ENCODE data around the gene SFRP2. TPM values are rescaled to one million over a fixed set of nuclear protein-coding genes. Genes with fewer than 3 reads are reported as not detected.

SFRP2 gene
- total and polyA plus RNA-seq, 2 of the 4 experiments (the other 2 are of a cell fraction), result not detected

GRCh38 chr4:153745651-153746050, 43.2 kb downstream of the SFRP2 start:
- no peak for ATAC-seq (ENCODE audit: low read depth)
- ChIA-PET CTCF (no interaction called here), POLR2A (ENCODE audit: unreplicated experiment) (no interaction called here)
- no peak overlapping the region for H3K18ac ChIP-seq (ENCODE audit: low read depth, low read length)
- no peaks in the 10 kb centered on the region for H3K27me3 ChIP-seq (ENCODE audit: control insufficient read depth, insufficient read depth, low read length)
- no TSS peak for BruUV-seq (replicated peaks)
- no peak overlapping the region for H2BK120ac ChIP-seq (ENCODE audit: low read depth, low read length)
- H4K5ac ChIP-seq (ENCODE audit: low read depth, low read length), result no peak overlapping the region
- H3K36me3 ChIP-seq (ENCODE audit: control insufficient read depth, insufficient read depth, low read length), result no peaks in the 10 kb centered on the region
- H3K9ac ChIP-seq (ENCODE audit: low read depth, low read length), result no peak overlapping the region
- no peak overlapping the region for H2BK5ac ChIP-seq (ENCODE audit: low read depth, low read length, poor library complexity, severe bottlenecking)
- H4K91ac ChIP-seq (ENCODE audit: insufficient read depth, low read depth, low read length), result no peak overlapping the region
- H3K4me1 ChIP-seq (ENCODE audit: control insufficient read depth, insufficient read depth, low read length), result no peaks in the 10 kb centered on the region
- H3K4me2 ChIP-seq (ENCODE audit: low read depth, low read length), result no peak overlapping the region
- H3K23ac ChIP-seq (ENCODE audit: low read depth, low read length), result no peak overlapping the region
- H3K9me1 ChIP-seq (ENCODE audit: insufficient read depth, low read length), result no peaks in the 10 kb centered on the region
- H3K56ac ChIP-seq (ENCODE audit: extremely low read depth, insufficient read depth, low read length), result no peak overlapping the region
- in situ Hi-C loops (cut with MboI; ENCODE audit: low sequenced_read_pairs) (no loop called here), dilution Hi-C loops (cut with HindIII; ENCODE audit: low sequenced_read_pairs, unreplicated experiment) (no loop called here), intact Hi-C loops (cut with micrococcal nuclease) (no loop called here)
- H2AK9ac ChIP-seq (replicated peaks; ENCODE audit: low read depth, low read length, poor library complexity), result no peak overlapping the region
- no peak overlapping the region for H2AK5ac ChIP-seq (ENCODE audit: low read depth, low read length)
- H3K4ac ChIP-seq (ENCODE audit: low read depth, low read length), result no peak overlapping the region
- no peak overlapping the region for H2BK20ac ChIP-seq (ENCODE audit: low read depth, low read length)
- no peaks in the 10 kb centered on the region for H3K79me1 ChIP-seq (ENCODE audit: low read depth in 1 of 2, low read length in 2 of 2)
- H3K4me3 ChIP-seq (ENCODE audit: insufficient read depth, low read depth, low read length), result no peak overlapping the region
- DNase-seq, result no peak
- H4K20me1 ChIP-seq (ENCODE audit: insufficient read depth, low read length), result no peaks in the 10 kb centered on the region
- H2BK15ac ChIP-seq (ENCODE audit: low read depth, low read length), result no peak overlapping the region
- no peak overlapping the region for H3K14ac ChIP-seq (replicated peaks; ENCODE audit: low read depth, low read length)
- H2AFZ ChIP-seq (replicated peaks; ENCODE audit: low read length, poor library complexity), result no peak overlapping the region
- TF ChIP-seq MXI1 (IDR thresholded peaks at IDR 0.05; ENCODE audit: borderline replicate concordance, low read depth, low read length) (no peak), CHD1 (IDR thresholded peaks at IDR 0.05; ENCODE audit: low read depth, low read length) (no peak), MAZ (IDR thresholded peaks at IDR 0.05; ENCODE audit: borderline replicate concordance, low read depth, low read length) (no peak)
- H3K9me3 ChIP-seq (ENCODE audit: control insufficient read depth, insufficient read depth, low read length), result no peaks in the 10 kb centered on the region
- H4K8ac ChIP-seq (ENCODE audit: low read depth in 2 of 2, low read length in 2 of 2), result no peak overlapping the region
- H3K27ac ChIP-seq (ENCODE audit: insufficient read depth, low read length), result no peak overlapping the region
